Endothelial cell of umbilical vein (primary cell): Measurements from ENCODE around the gene HASPIN. TPM values are rescaled to one million over a fixed set of nuclear protein-coding genes. Genes with fewer than 3 reads are reported as not detected.

Source experiments
- BruUV-seq: library from RNA; stranded (reverse); fragments of 400-500 nt; replicated peaks from 2 replicates; lab custom pipeline; 2021; lab: Mats Ljungman, UMichigan
- CTCF ChIA-PET: fragments of 300-600, 350-600 bp; sonication (Branson Sonifier 250); formaldehyde crosslinking; loops from one replicate; lab custom pipeline; 2021; ENCODE audit warnings: antibody characterized with exemption, inconsistent platforms; lab: Charles Lee
- POLR2A ChIA-PET: fragments of 300-600, 350-600 bp; sonication (Branson Sonifier 250); formaldehyde crosslinking; loops from one replicate; lab custom pipeline; 2021; ENCODE audit warnings: antibody characterized with exemption, inconsistent platforms; lab: Charles Lee
- DNase-seq: peaks from one replicate; pipeline ENCODE4 v3.0.0-alpha.2; 2011; ENCODE audit warnings: low read depth, low spot score
- FAIRE-seq: peaks from 2 replicates; lab custom pipeline; 2011; peaks lifted over from hg19 to GRCh38; lab: Jason Lieb, UNC
- H2AFZ ChIP-seq: 2 replicates; pipeline ENCODE4 v1.6.0; 2012; ENCODE audit warnings: low read depth, low read length, control low read depth, inconsistent platforms
- H3K27ac ChIP-seq: 2 replicates; pipeline ENCODE4 v1.5.1; 2011; ENCODE audit warnings: low read depth, mild to moderate bottlenecking, control low read depth, low read length, moderate library complexity; ENCODE audit not compliant: insufficient read depth
- H3K27me3 ChIP-seq, 2 experiments: 2 replicates each; pipeline versions ENCODE4 v1.6.0 to v1.6.1; 2011; ENCODE audit warnings: low read length in 2 of 2, mixed read lengths in 1 of 2; ENCODE audit not compliant: control insufficient read depth in 2 of 2, insufficient read depth in 2 of 2
- H3K36me3 ChIP-seq, 2 experiments: 2 replicates in 1 of 2; 3 replicates in 1 of 2; pipeline ENCODE4 v1.5.1; 2011; ENCODE audit warnings: low read length in 2 of 2, mild to moderate bottlenecking in 1 of 2, moderate library complexity in 1 of 2; ENCODE audit not compliant: control insufficient read depth in 2 of 2, insufficient read depth in 2 of 2; ENCODE audit errors: extremely low read depth in 1 of 2
- H3K4me1 ChIP-seq: 3 replicates; pipeline ENCODE4 v1.5.1; 2011; ENCODE audit warnings: mild to moderate bottlenecking, low read length; ENCODE audit not compliant: control insufficient read depth, insufficient read depth; ENCODE audit errors: extremely low read depth
- H3K4me2 ChIP-seq: 2 replicates; pipeline ENCODE4 v1.6.1; 2011; ENCODE audit warnings: low read length, control low read depth, mixed read lengths; ENCODE audit not compliant: insufficient read depth
- H3K4me3 ChIP-seq, 3 experiments: fragments of 200-600 bp in 1 of 3; sonication (generic), shearing (Covaris generic) in 1 of 3; replicated peaks in 1 of 3; 2 replicates each; pipeline ENCODE4 v1.5.1; 2011 to 2016; ENCODE audit warnings: control low read depth in 3 of 3, low read length in 3 of 3, mild to moderate bottlenecking in 2 of 3, inconsistent platforms in 1 of 3, low read depth in 1 of 3, moderate library complexity in 1 of 3; ENCODE audit not compliant: insufficient read depth in 1 of 3
- H3K79me2 ChIP-seq: 2 replicates; pipeline ENCODE4 v1.6.0; 2012; ENCODE audit warnings: low read length, inconsistent platforms; ENCODE audit not compliant: control insufficient read depth, insufficient read depth
- H3K9ac ChIP-seq: replicated peaks from 2 replicates; pipeline ENCODE3; 2011; ENCODE audit warnings: low read length, control low read depth; ENCODE audit not compliant: insufficient read depth; ENCODE audit errors: extremely low read depth
- H3K9me1 ChIP-seq: replicated peaks from 3 replicates; pipeline ENCODE4 v1.6.0; 2011; ENCODE audit warnings: mild to moderate bottlenecking, low read length; ENCODE audit not compliant: control insufficient read depth, insufficient read depth; ENCODE audit errors: extremely low read depth
- H3K9me3 ChIP-seq: replicated peaks from 2 replicates; pipeline ENCODE4 v1.5.1; 2012; ENCODE audit warnings: low read length, inconsistent platforms; ENCODE audit not compliant: control insufficient read depth, insufficient read depth
- H4K20me1 ChIP-seq: replicated peaks from 2 replicates; pipeline ENCODE3; 2011; ENCODE audit warnings: mild to moderate bottlenecking, low read length; ENCODE audit not compliant: control insufficient read depth, insufficient read depth; ENCODE audit errors: extremely low read depth
- CTCF ChIP-seq, 2 donors: IDR thresholded peaks; 1 replicate in 1 of 2; 2 replicates in 1 of 2; pipeline ENCODE4 v1.5.1; 2011; ENCODE audit warnings: low read length in 2 of 2, mild to moderate bottlenecking in 2 of 2, moderate library complexity in 2 of 2, control low read depth in 1 of 2, inconsistent platforms in 1 of 2, low read depth in 1 of 2; ENCODE audit not compliant: insufficient read depth in 1 of 2; ENCODE audit errors: extremely low read depth in 1 of 2
- EZH2 ChIP-seq: IDR thresholded peaks from 2 replicates; pipeline ENCODE4 v1.6.1; 2012; ENCODE audit warnings: borderline replicate concordance, low read depth, mild to moderate bottlenecking, moderate library complexity, low read length, inconsistent platforms; ENCODE audit not compliant: severe bottlenecking
- FOS ChIP-seq: IDR thresholded peaks from 2 replicates; pipeline ENCODE4 v1.6.1; 2011; ENCODE audit warnings: mild to moderate bottlenecking, low read length, moderate library complexity, borderline replicate concordance; ENCODE audit not compliant: insufficient read depth
- GATA2 ChIP-seq: IDR thresholded peaks from 2 replicates; pipeline ENCODE4 v1.7.0; 2011; ENCODE audit warnings: low read depth, mild to moderate bottlenecking, moderate library complexity, mixed read lengths, low read length; ENCODE audit not compliant: insufficient read length, insufficient read depth
- JUN ChIP-seq: IDR thresholded peaks from 2 replicates; pipeline ENCODE4 v1.6.1; 2011; ENCODE audit warnings: borderline replicate concordance, low read depth; ENCODE audit not compliant: insufficient read length, insufficient read depth
- MAX ChIP-seq: IDR thresholded peaks from 2 replicates; pipeline ENCODE4 v1.6.1; 2011; ENCODE audit not compliant: insufficient read depth, insufficient read length
- MYC ChIP-seq: IDR thresholded peaks from one replicate; pipeline ENCODE4 v1.6.1; 2011; ENCODE audit warnings: mild to moderate bottlenecking, low read depth, low read length
- POLR2A ChIP-seq: IDR thresholded peaks from 2 replicates; pipeline ENCODE4 v1.6.1; 2012; ENCODE audit warnings: low read depth, mild to moderate bottlenecking, control low read depth, low read length
- POLR2AphosphoS5 ChIP-seq: IDR thresholded peaks from 2 replicates; pipeline ENCODE4 v1.6.1; 2012; ENCODE audit warnings: low read depth, mild to moderate bottlenecking, control low read depth, low read length, moderate library complexity; ENCODE audit not compliant: insufficient read depth
- dilution Hi-C: fragments of 300-500 bp; cut with MboI; formaldehyde crosslinking; loops from one replicate; pipeline ENCODE4 v1.15.0; 2019; ENCODE audit warnings: low sequenced_read_pairs; ENCODE audit not compliant: extremely low pct_ligation_motif_present
- intact Hi-C: fragments of 100-400 bp; cut with micrococcal nuclease; formaldehyde crosslinking; loops from one replicate; pipeline ENCODE4 v1.10.0; 2022
- polyA plus RNA-seq, 4 experiments: library from polyadenylated mRNA; depleted of rRNA in 3 of 4; stranded (reverse) in 3 of 4; unstranded in 1 of 4; fragments of >200 nt; gene quantifications; 2 replicates each; pipeline versions ENCODE4 v1.2.1 to v1.2.3, GENCODE V29; 2011 to 2012; ENCODE audit warnings: missing spikeins in 1 of 4
- total RNA-seq: library from RNA; stranded (reverse); gene quantifications from 2 replicates; pipeline ENCODE4 v1.2.3, GENCODE V29; 2021

The HASPIN gene
- total and polyA plus RNA-seq, 2 donors (not counting 3 experiments of a cell fraction or from before 2014, with no cell fraction given), result 2.7 to 13.2 TPM

- no peaks in the 10 kb centered on the region for H3K79me2 ChIP-seq
- H3K4me2 ChIP-seq, result no peak overlapping the region
- ChIA-PET POLR2A (no interaction called here), CTCF (interaction anchor here (1.1 kb wide), 2 partner anchors 12 to 50 kb away, joined by 3 to 4 read pairs; no protein-coding TSS in a partner anchor)
- H2AFZ ChIP-seq, result no peak overlapping the region
- no peak overlapping the region for H3K27ac ChIP-seq
- TF ChIP-seq FOS, result no peak
- TF ChIP-seq MAX, result no peak
- TF ChIP-seq CTCF (IDR thresholded peaks at IDR 0.05; ENCODE audit: extremely low read depth in 1 of 2, insufficient read depth in 1 of 2, low read depth in 1 of 2, low read length in 2 of 2), result no peak
- no peak for TF ChIP-seq MYC
- no peak for TF ChIP-seq JUN
- TF ChIP-seq EZH2, result no peak
- no peak for TF ChIP-seq POLR2AphosphoS5
- no peak for TF ChIP-seq GATA2
- TF ChIP-seq POLR2A, result no peak
- no peak overlapping the region for H3K4me3 ChIP-seq
- BruUV-seq, result no TSS peak
- no peak for DNase-seq
- FAIRE-seq, result no peak
- no peaks in the 10 kb centered on the region for H4K20me1 ChIP-seq
- no peak overlapping the region for H3K9ac ChIP-seq
- H3K27me3 ChIP-seq, result peaks cover 0 to 5% of the 10 kb centered on the region in 2 experiments
- dilution Hi-C loops, result no loop called here
- no peaks in the 10 kb centered on the region for H3K4me1 ChIP-seq
- no peaks in the 10 kb centered on the region for H3K36me3 ChIP-seq
- H3K9me1 ChIP-seq, result no peaks in the 10 kb centered on the region
- no peaks in the 10 kb centered on the region for H3K9me3 ChIP-seq
- intact Hi-C loops, result no loop called here
Observed at GRCh38 chr17:3688027-3688553, 35.6 kb upstream of the HASPIN start.
